ENCODE data around the gene COMTD1.

Gene COMTD1

DNA sequence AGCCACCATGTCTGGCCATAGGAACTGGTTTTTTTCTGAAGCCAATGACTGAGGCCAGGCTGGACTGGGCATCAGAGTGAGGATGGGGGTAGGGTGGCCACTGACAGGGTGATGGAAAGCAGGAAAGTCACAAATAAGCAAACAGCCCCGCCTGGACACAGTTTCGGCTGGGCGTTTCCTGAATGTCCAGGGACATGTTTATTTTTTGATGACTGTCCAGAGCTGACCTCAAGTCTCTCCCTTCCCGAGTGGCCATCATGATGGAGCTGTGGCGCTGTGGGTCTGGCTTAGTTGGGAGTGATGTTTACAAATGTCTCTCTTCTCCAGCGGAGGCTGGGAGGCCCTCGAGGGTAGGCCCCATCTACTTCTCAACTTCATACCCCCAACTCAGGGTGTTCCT lies 37.1 kb upstream of the COMTD1 start:
- H3K4me3 ChIP-seq (ENCODE audit: low read length): no peak overlapping the region
- TF ChIP-seq, protein P1, sequence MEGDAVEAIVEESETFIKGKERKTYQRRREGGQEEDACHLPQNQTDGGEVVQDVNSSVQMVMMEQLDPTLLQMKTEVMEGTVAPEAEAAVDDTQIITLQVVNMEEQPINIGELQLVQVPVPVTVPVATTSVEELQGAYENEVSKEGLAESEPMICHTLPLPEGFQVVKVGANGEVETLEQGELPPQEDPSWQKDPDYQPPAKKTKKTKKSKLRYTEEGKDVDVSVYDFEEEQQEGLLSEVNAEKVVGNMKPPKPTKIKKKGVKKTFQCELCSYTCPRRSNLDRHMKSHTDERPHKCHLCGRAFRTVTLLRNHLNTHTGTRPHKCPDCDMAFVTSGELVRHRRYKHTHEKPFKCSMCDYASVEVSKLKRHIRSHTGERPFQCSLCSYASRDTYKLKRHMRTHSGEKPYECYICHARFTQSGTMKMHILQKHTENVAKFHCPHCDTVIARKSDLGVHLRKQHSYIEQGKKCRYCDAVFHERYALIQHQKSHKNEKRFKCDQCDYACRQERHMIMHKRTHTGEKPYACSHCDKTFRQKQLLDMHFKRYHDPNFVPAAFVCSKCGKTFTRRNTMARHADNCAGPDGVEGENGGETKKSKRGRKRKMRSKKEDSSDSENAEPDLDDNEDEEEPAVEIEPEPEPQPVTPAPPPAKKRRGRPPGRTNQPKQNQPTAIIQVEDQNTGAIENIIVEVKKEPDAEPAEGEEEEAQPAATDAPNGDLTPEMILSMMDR (conservative IDR thresholded peaks at IDR 0.05; ENCODE audit: low read depth, low read length): no peak
- DNase-seq (ENCODE audit: low read depth): no peak

DNA sequence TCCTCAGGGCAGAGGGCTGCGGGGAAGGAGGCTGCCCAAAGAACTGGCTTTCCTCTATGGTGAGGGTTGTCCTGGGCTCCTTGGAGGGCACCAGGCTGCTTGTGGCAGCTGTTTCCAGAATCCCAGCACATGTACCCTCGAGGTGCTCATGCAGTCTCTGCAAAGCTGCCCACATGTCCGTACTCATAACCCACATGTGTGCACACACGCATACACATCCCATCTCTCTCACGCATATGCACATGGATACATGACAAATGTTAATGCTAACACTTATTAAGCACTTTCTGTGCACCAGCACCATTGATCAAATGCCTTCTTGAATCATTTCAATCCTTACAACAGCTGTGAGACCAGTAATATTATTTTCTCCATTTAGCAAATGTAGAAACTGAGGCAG lies 36.3 kb upstream of the COMTD1 start:
- no peak overlapping the region for H3K4me3 ChIP-seq (ENCODE audit: low read length)
- DNase-seq (ENCODE audit: low read depth): no peak
- TF ChIP-seq, protein P1 (conservative IDR thresholded peaks at IDR 0.05; ENCODE audit: low read depth, low read length): no peak

DNA sequence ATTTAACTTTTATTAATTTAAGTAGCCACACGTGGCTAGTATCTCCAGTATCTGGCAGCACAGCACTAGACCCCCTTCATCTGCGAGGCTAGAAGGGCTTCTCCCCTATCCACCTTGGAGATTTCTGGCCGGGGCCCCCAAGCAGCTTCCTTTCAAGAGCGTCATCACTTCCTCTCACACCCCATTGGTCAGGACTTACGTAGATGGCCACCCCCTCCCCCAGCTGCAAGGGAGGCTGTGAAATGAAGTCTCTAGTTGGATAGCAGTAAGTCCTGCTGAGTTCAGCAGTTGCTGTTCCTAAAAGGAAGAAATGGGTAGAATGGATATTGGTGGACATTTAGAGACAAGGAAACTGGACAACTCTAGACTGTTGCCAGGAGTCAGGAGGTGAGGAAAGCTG lies 33.8 kb upstream of the COMTD1 start:
- H3K4me3 ChIP-seq (ENCODE audit: low read length): no peak overlapping the region
- TF ChIP-seq, protein P1 (conservative IDR thresholded peaks at IDR 0.05; ENCODE audit: low read depth, low read length): no peak
- no peak for DNase-seq (ENCODE audit: low read depth)

DNA sequence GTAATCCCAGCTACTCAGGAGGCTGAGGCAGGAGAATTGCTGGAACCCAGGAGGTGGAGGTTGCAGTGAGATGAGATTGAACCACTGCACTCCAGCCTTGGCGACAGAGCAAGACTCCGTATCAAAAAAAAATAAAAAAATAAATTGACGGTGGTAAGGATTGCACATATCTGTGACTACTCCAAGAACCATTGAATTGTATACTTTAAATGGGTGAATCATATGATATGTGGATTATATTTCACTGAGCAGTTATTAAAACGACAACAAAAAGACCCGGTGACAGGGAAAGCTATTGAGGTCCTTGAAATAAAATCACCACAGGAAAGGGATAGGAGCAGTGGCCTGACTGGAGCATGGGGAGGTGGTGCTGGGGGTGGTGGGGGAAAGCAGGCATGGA lies 31.2 kb upstream of the COMTD1 start:
- no peak overlapping the region for H3K4me3 ChIP-seq (ENCODE audit: low read length)
- TF ChIP-seq, protein P1 (conservative IDR thresholded peaks at IDR 0.05; ENCODE audit: low read depth, low read length): no peak
- DNase-seq (ENCODE audit: low read depth): no peak

DNA sequence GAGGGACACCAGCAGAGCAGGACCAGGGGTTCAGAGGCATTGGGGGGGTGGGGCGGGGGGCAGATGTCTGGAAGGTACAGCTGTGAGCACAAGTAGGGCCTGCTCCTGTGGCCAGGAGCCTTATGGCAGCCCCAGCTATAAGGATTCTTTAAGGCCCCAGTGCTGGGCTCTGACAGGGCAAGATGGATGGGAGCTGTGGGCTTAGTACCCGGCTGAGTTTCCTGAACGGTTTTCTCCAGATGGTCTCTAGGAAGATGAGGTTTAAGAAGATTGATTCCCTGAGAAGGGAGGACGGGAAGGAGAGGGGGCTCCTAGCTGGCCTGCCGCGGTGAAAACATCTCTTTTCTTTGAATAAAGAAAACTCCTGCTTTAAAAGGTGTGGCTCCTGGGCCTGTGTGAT lies 30.1 kb upstream of the COMTD1 start:
- TF ChIP-seq, protein P1 (conservative IDR thresholded peaks at IDR 0.05; ENCODE audit: low read depth, low read length): no peak
- DNase-seq (ENCODE audit: low read depth): no peak
- no peak overlapping the region for H3K4me3 ChIP-seq (ENCODE audit: low read length)

DNA sequence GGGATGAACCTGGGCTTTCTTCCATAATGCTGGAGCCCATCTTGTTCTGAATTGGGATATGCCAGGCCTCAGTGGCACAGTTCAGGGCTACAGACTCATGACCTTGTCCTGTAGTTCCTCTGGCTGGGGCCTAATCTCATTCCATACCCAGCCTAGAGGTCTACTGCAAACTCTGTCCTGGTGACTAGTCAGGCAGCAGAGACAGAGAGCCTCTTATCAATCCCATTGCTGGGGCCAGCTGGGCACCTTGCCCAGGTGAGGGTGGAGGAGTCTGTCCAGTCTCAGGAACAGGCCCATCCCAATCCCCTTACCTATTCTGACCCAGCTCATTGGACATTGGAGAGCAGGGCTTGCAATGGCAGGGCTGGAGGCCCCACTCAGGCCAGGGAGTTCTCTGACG lies 28.0 kb upstream of the COMTD1 start:
- no peak overlapping the region for H3K4me3 ChIP-seq (ENCODE audit: low read length)
- no peak for DNase-seq (ENCODE audit: low read depth)
- TF ChIP-seq, protein P1 (conservative IDR thresholded peaks at IDR 0.05; ENCODE audit: low read depth, low read length): no peak

DNA sequence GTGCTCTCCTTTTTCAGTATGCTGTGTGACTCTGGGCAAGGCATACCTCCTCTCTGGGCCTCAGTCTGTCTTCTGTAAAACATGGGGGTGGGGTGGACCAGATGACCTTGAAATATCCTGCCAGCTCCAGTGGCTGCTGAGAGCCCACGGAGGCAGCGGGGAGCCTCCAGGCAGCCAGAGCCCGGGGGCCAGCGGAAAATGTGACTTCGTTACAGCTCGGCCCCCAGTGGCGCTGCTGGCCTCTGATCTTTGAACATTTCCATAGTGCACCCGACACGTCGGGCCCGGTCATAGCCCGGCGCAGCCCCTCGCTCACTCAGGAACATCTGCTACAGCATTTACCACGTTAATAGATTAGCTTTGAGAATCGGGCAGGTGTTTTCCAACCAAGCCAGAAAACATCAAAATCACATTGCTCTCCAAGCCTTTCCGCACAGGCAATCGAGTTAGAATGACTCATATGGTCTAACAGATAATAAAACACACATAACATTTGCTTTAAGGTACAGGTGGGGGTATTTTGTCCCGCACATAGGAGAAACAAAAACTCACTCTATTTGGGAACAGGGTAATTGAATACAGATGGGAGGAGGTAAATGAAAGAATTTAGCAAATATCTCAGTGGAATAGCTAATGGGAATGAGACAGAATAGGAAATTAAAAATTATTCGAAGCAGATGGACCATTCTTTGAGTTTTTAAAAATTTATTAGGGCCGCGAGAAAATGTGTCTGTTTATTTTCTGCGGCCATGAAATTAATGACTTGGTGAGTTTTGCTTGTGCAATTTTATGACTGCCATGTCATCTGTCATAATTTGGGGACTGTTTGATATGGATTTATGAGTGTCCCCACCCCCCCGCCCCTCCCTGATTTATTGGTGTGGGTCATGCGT lies 26.3 kb upstream of the COMTD1 start:
- TF ChIP-seq, protein P1 (conservative IDR thresholded peaks at IDR 0.05; ENCODE audit: low read depth, low read length): no peak
- no peak overlapping the region for H3K4me3 ChIP-seq (ENCODE audit: low read length)
- no peak for DNase-seq (ENCODE audit: low read depth)

Data from retinal pigment epithelial cell (primary cell).